Coronary artery (tissue), 2 donors: Measurements from ENCODE around the gene AQP1.

Experiments
- DNase-seq: peaks from one replicate; pipeline ENCODE4 v3.0.0-alpha.2; 2017; ENCODE audit warnings: low spot score
- H3K27ac ChIP-seq, 2 donors: fragments of 200-600 bp; sonication (generic); one replicate each; pipeline ENCODE4 v1.5.1; 2016 to 2019
- H3K4me3 ChIP-seq: fragments of 200-600 bp; sonication (generic); 2 replicates; pipeline ENCODE4 v1.5.1; 2016; ENCODE audit warnings: mild to moderate bottlenecking, moderate library complexity
- TF ChIP-seq, protein P1 (sequence below): fragments of 200-600 bp; sonication (generic); IDR thresholded peaks from one replicate; pipeline ENCODE4 v1.5.1; 2019; ENCODE audit warnings: antibody characterized with exemption

AQP1 gene

GRCh38 chr7:30971840-30972563, 60.3 kb downstream of the AQP1 start:
- H3K27ac ChIP-seq = no peak overlapping the region
- no peak for DNase-seq
- TF ChIP-seq, protein P1, sequence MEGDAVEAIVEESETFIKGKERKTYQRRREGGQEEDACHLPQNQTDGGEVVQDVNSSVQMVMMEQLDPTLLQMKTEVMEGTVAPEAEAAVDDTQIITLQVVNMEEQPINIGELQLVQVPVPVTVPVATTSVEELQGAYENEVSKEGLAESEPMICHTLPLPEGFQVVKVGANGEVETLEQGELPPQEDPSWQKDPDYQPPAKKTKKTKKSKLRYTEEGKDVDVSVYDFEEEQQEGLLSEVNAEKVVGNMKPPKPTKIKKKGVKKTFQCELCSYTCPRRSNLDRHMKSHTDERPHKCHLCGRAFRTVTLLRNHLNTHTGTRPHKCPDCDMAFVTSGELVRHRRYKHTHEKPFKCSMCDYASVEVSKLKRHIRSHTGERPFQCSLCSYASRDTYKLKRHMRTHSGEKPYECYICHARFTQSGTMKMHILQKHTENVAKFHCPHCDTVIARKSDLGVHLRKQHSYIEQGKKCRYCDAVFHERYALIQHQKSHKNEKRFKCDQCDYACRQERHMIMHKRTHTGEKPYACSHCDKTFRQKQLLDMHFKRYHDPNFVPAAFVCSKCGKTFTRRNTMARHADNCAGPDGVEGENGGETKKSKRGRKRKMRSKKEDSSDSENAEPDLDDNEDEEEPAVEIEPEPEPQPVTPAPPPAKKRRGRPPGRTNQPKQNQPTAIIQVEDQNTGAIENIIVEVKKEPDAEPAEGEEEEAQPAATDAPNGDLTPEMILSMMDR = no peak
- no peak overlapping the region for H3K4me3 ChIP-seq

GRCh38 chr7:30973292-30973691, 61.6 kb downstream of the AQP1 start:
- DNase-seq = no peak
- H3K27ac ChIP-seq = no peak overlapping the region
- no peak overlapping the region for H3K4me3 ChIP-seq
- TF ChIP-seq, protein P1 = no peak

- Histone ChIP-seq H3K4me3 (no peak overlapping the region), H3K27ac (no peak overlapping the region)
- TF ChIP-seq, protein P1 = no peak
- DNase-seq = peak; percentile 62
These were observed 62.3 kb downstream of the AQP1 start for GRCh38 chr7:30973791-30974604.

- no peak overlapping the region for H3K4me3 ChIP-seq
- H3K27ac ChIP-seq = no peak overlapping the region
- DNase-seq = peak; percentile 73
- TF ChIP-seq, protein P1 = peak; percentile 62
These were observed 63.1 kb downstream of the AQP1 start for GRCh38 chr7:30974605-30975255.
